Activated naive CD4-positive, alpha-beta T cell treated with Interleukin-2 at 50 U/mL for 16 hours (primary cell): ENCODE data around the gene PRTG.
"Not testable (repeated sequence)": the region's sequence is repeated elsewhere in the genome, so short reads cannot be mapped to it uniquely, and the experiment has no call there.

Experiments used
- DNase-seq: peaks from one replicate; pipeline ENCODE4 v3.0.0-alpha.2; 2020

The PRTG gene

GRCh38 chr15:55742927-55743728 is at the start of gene PRTG:
PRTG (minus strand) TSS chr15:55743152; CDS start chr15:55742931, 221 bp downstream.
- no peak for DNase-seq

GRCh38 chr15:55791551-55792400 is 48.8 kb upstream of the PRTG start:
- no peak for DNase-seq

- DNase-seq, result peak; percentile 60
Measured at GRCh38 chr15:55789066-55789660, 46.2 kb upstream of the PRTG start.

- no peak for DNase-seq
Measured at GRCh38 chr15:55786341-55786740, 43.4 kb upstream of the PRTG start.

- not testable (repeated sequence) for DNase-seq
Measured at GRCh38 chr15:55785593-55785992, 42.6 kb upstream of the PRTG start.

GRCh38 chr15:55784286-55784685 is 41.3 kb upstream of the PRTG start:
- DNase-seq, result no peak

- DNase-seq, result no peak
Measured at GRCh38 chr15:55782901-55783300, 39.9 kb upstream of the PRTG start.

- DNase-seq, result no peak
Measured at GRCh38 chr15:55780292-55780691, 37.3 kb upstream of the PRTG start.

GRCh38 chr15:55778932-55779331 is 36.0 kb upstream of the PRTG start:
- no peak for DNase-seq

- no peak for DNase-seq
Measured at GRCh38 chr15:55775316-55775715, 32.4 kb upstream of the PRTG start.

- peak; percentile 32 for DNase-seq
Measured at GRCh38 chr15:55774113-55774970, 31.4 kb upstream of the PRTG start.

- DNase-seq, result no peak
Measured at GRCh38 chr15:55770806-55771205, 27.9 kb upstream of the PRTG start.

- no peak for DNase-seq
Measured at GRCh38 chr15:55770261-55770660, 27.3 kb upstream of the PRTG start.

GRCh38 chr15:55768670-55769185 is 25.8 kb upstream of the PRTG start:
- no peak for DNase-seq

- DNase-seq, result no peak
Measured at GRCh38 chr15:55766676-55767075, 23.7 kb upstream of the PRTG start.

GRCh38 chr15:55764398-55764797 is 21.4 kb upstream of the PRTG start:
- no peak for DNase-seq

GRCh38 chr15:55758580-55758986 is 15.6 kb upstream of the PRTG start:
- no peak for DNase-seq

GRCh38 chr15:55753433-55753832 is 10.5 kb upstream of the PRTG start:
- DNase-seq, result not testable (repeated sequence)

GRCh38 chr15:55750706-55751105 is 7.8 kb upstream of the PRTG start:
- DNase-seq, result no peak

- no peak for DNase-seq
Measured at GRCh38 chr15:55743729-55744655, 1.0 kb upstream of the PRTG start.

- no peak for DNase-seq
Measured at GRCh38 chr15:55742498-55742926, 440 bp downstream of the PRTG start.
